Measurements from ENCODE around the gene KCNJ4. TPM values are rescaled to one million over a fixed set of nuclear protein-coding genes. Genes with fewer than 3 reads are reported as not detected.
"Not testable (repeated sequence)": the region's sequence is repeated elsewhere in the genome, so short reads cannot be mapped to it uniquely, and the experiment has no call there.

Gene KCNJ4
- total and polyA plus RNA-seq, 10 of the 15 experiments (the other 5 are each of a cell fraction or from before 2014, with no cell fraction given) = not detected

- ATAC-seq; RAD21 ChIA-PET (ENCODE audit: unreplicated experiment); H3K4me2 ChIP-seq (ENCODE audit: control insufficient read depth, insufficient read depth); H3K9me3 ChIP-seq (replicated peaks; ENCODE audit: control insufficient read depth, insufficient read depth, low read length); H3K9ac ChIP-seq (ENCODE audit: control insufficient read depth, insufficient read depth, low read length); intact Hi-C loops (cut with micrococcal nuclease; ENCODE audit: unreplicated experiment); H3K27ac ChIP-seq (ENCODE audit: control insufficient read depth, insufficient read depth); H3K4me1 ChIP-seq (ENCODE audit: control insufficient read depth, insufficient read depth, low read length); H3K36me3 ChIP-seq (ENCODE audit: control insufficient read depth in 2 of 2, insufficient read depth in 2 of 2, low read length in 1 of 2); H3K27me3 ChIP-seq (replicated peaks in 1 of 2; ENCODE audit: control insufficient read depth in 2 of 2, insufficient read depth in 2 of 2, low read length in 1 of 2); FAIRE-seq; DNase-seq (ENCODE audit: low read depth, low spot score); BruUV-seq (replicated peaks); SMC1A ChIA-PET (ENCODE audit: uncharacterized antibody, unreplicated experiment); POLR2A ChIA-PET; CTCF ChIA-PET; H3K4me3 ChIP-seq; in situ Hi-C loops (cut with MboI); H4K20me1 ChIP-seq (ENCODE audit: control insufficient read depth, insufficient read depth); H2AFZ ChIP-seq (ENCODE audit: control insufficient read depth, low read depth, low read length): not testable (repeated sequence)
- 30% methylated on average over 3 of the region's 3 CpGs for WGBS (ENCODE audit: insufficient coverage, insufficient replicate concordance, low lambda C conversion rate, missing lambda C conversion rate)
- H3K79me2 ChIP-seq (ENCODE audit: control insufficient read depth, insufficient read depth, low read length) = peaks cover 26% of the 10 kb centered on the region
These were observed 73.6 kb downstream of the KCNJ4 start for GRCh38 chr22:38381371-38381770.

Other genes starting within 250 kb of the KCNJ4 start
Only the 7 nearest of the 9 such genes appear.
- gene TMEM184B, start 182.2 kb downstream of the KCNJ4 start, total RNA-seq (2014; rRNA removed) = 4.7 and 5.8 TPM in 2 replicates
- 4.2 and 5.0 TPM in 2 replicates for gene TMEM184B, start 182.2 kb downstream of the KCNJ4 start, total RNA-seq (2014; rRNA removed; fragmentation: Illumina TruSeq; extraction: Trizol)
- 19.5 and 22.4 TPM in 2 replicates for gene TMEM184B, start 182.2 kb downstream of the KCNJ4 start, total RNA-seq (2021)
- gene TMEM184B, start 182.2 kb downstream of the KCNJ4 start, polyA plus RNA-seq (2011; rRNA removed) = 2.0 and 3.6 TPM in 2 replicates
- 9.8 and 10.0 TPM in 2 replicates for gene TMEM184B, start 182.2 kb downstream of the KCNJ4 start, polyA plus RNA-seq (2014; fragmentation: Illumina TruSeq; extraction: Trizol)
- gene TMEM184B, start 182.2 kb downstream of the KCNJ4 start, polyA plus RNA-seq (2014; fragmentation: Nextera tagmentation; extraction: Ambion mirVana) = 1 to 10 TPM in 1 of 2 experiments, under 1 TPM in 1; 0.56 to 1.0 TPM
- 14.7 and 15.7 TPM in 2 replicates for gene TMEM184B, start 182.2 kb downstream of the KCNJ4 start, polyA plus RNA-seq (2014; rRNA removed)
- 10 to 100 TPM; 16.1 to 17.1 TPM for gene TMEM184B, start 182.2 kb downstream of the KCNJ4 start, polyA plus RNA-seq (2016; fragmentation: Nextera tagmentation; extraction: Ambion mirVana)
- gene CSNK1E, start 137.8 kb downstream of the KCNJ4 start, total RNA-seq (2014; rRNA removed) = 78.7 and 88.5 TPM in 2 replicates
- 48.3 and 51.6 TPM in 2 replicates for gene CSNK1E, start 137.8 kb downstream of the KCNJ4 start, total RNA-seq (2014; rRNA removed; fragmentation: Illumina TruSeq; extraction: Trizol)
- gene CSNK1E, start 137.8 kb downstream of the KCNJ4 start, total RNA-seq (2021) = 89.9 and 98.8 TPM in 2 replicates
- gene CSNK1E, start 137.8 kb downstream of the KCNJ4 start, polyA plus RNA-seq (2011; rRNA removed) = 47.6 and 79.5 TPM in 2 replicates
- gene CSNK1E, start 137.8 kb downstream of the KCNJ4 start, polyA plus RNA-seq (2014; fragmentation: Illumina TruSeq; extraction: Trizol) = 52.4 and 78.3 TPM in 2 replicates
- gene CSNK1E, start 137.8 kb downstream of the KCNJ4 start, polyA plus RNA-seq (2014; fragmentation: Nextera tagmentation; extraction: Ambion mirVana) = 10 to 100 TPM in 1 of 2 experiments, 1 to 10 TPM in 1; 5.9 to 12.6 TPM
- gene CSNK1E, start 137.8 kb downstream of the KCNJ4 start, polyA plus RNA-seq (2014; rRNA removed) = 103 and 107 TPM in 2 replicates
- 10 to 100 TPM; 17.3 to 18.5 TPM for gene CSNK1E, start 137.8 kb downstream of the KCNJ4 start, polyA plus RNA-seq (2016; fragmentation: Nextera tagmentation; extraction: Ambion mirVana)
- gene KDELR3, start 12.9 kb upstream of the KCNJ4 start, total RNA-seq (2014; rRNA removed) = 0.45 TPM in 1 of 2 replicates, not detected in the other
- gene KDELR3, start 12.9 kb upstream of the KCNJ4 start, total RNA-seq (2014; rRNA removed; fragmentation: Illumina TruSeq; extraction: Trizol) = 0.18 TPM in 1 of 2 replicates, not detected in the other
- gene KDELR3, start 12.9 kb upstream of the KCNJ4 start, total RNA-seq (2021) = 0.18 and 0.19 TPM in 2 replicates
- gene KDELR3, start 12.9 kb upstream of the KCNJ4 start, polyA plus RNA-seq (2011; rRNA removed) = 0.98 and 1.4 TPM in 2 replicates
- 0.25 and 0.43 TPM in 2 replicates for gene KDELR3, start 12.9 kb upstream of the KCNJ4 start, polyA plus RNA-seq (2014; fragmentation: Illumina TruSeq; extraction: Trizol)
- gene KDELR3, start 12.9 kb upstream of the KCNJ4 start, polyA plus RNA-seq (2014; fragmentation: Nextera tagmentation; extraction: Ambion mirVana) = under 1 TPM; 0.24 TPM
- gene KDELR3, start 12.9 kb upstream of the KCNJ4 start, polyA plus RNA-seq (2014; rRNA removed) = 0.15 and 0.36 TPM in 2 replicates
- gene KDELR3, start 12.9 kb upstream of the KCNJ4 start, polyA plus RNA-seq (2016; fragmentation: Nextera tagmentation; extraction: Ambion mirVana) = under 1 TPM; 0.32 to 0.36 TPM
- 377 and 419 TPM in 2 replicates for gene DDX17, start 51.1 kb upstream of the KCNJ4 start, total RNA-seq (2014; rRNA removed)
- 223 and 233 TPM in 2 replicates for gene DDX17, start 51.1 kb upstream of the KCNJ4 start, total RNA-seq (2014; rRNA removed; fragmentation: Illumina TruSeq; extraction: Trizol)
- gene DDX17, start 51.1 kb upstream of the KCNJ4 start, total RNA-seq (2021) = 340 and 342 TPM in 2 replicates
- gene DDX17, start 51.1 kb upstream of the KCNJ4 start, polyA plus RNA-seq (2011; rRNA removed) = 778 and 793 TPM in 2 replicates
- gene DDX17, start 51.1 kb upstream of the KCNJ4 start, polyA plus RNA-seq (2014; fragmentation: Illumina TruSeq; extraction: Trizol) = 310 and 395 TPM in 2 replicates
- gene DDX17, start 51.1 kb upstream of the KCNJ4 start, polyA plus RNA-seq (2014; fragmentation: Nextera tagmentation; extraction: Ambion mirVana) = 10 to 100 TPM; 47.1 to 91.4 TPM
- 430 and 457 TPM in 2 replicates for gene DDX17, start 51.1 kb upstream of the KCNJ4 start, polyA plus RNA-seq (2014; rRNA removed)
- gene DDX17, start 51.1 kb upstream of the KCNJ4 start, polyA plus RNA-seq (2016; fragmentation: Nextera tagmentation; extraction: Ambion mirVana) = 10 to 100 TPM; 25.2 to 30.9 TPM
- gene DMC1, start 115.0 kb upstream of the KCNJ4 start, total RNA-seq (2014; rRNA removed) = 1.0 and 10.8 TPM in 2 replicates
- gene DMC1, start 115.0 kb upstream of the KCNJ4 start, total RNA-seq (2014; rRNA removed; fragmentation: Illumina TruSeq; extraction: Trizol) = 6.0 and 6.7 TPM in 2 replicates
- 2.2 and 2.7 TPM in 2 replicates for gene DMC1, start 115.0 kb upstream of the KCNJ4 start, total RNA-seq (2021)
- 5.9 and 10.5 TPM in 2 replicates for gene DMC1, start 115.0 kb upstream of the KCNJ4 start, polyA plus RNA-seq (2011; rRNA removed)
- gene DMC1, start 115.0 kb upstream of the KCNJ4 start, polyA plus RNA-seq (2014; fragmentation: Illumina TruSeq; extraction: Trizol) = 2.4 and 5.5 TPM in 2 replicates
- gene DMC1, start 115.0 kb upstream of the KCNJ4 start, polyA plus RNA-seq (2014; fragmentation: Nextera tagmentation; extraction: Ambion mirVana) = 1 to 10 TPM; 1.5 to 3.5 TPM
- gene DMC1, start 115.0 kb upstream of the KCNJ4 start, polyA plus RNA-seq (2014; rRNA removed) = 19.0 and 21.0 TPM in 2 replicates
- gene DMC1, start 115.0 kb upstream of the KCNJ4 start, polyA plus RNA-seq (2016; fragmentation: Nextera tagmentation; extraction: Ambion mirVana) = 1 to 10 TPM; 3.8 to 5.3 TPM
- gene FAM227A, start 201.2 kb upstream of the KCNJ4 start, total RNA-seq (2014; rRNA removed) = under 0.01 and 0.11 TPM in 2 replicates
- 0.14 and 0.18 TPM in 2 replicates for gene FAM227A, start 201.2 kb upstream of the KCNJ4 start, total RNA-seq (2014; rRNA removed; fragmentation: Illumina TruSeq; extraction: Trizol)
- gene FAM227A, start 201.2 kb upstream of the KCNJ4 start, total RNA-seq (2021) = 0.33 and 0.53 TPM in 2 replicates
- 0.22 and 0.45 TPM in 2 replicates for gene FAM227A, start 201.2 kb upstream of the KCNJ4 start, polyA plus RNA-seq (2011; rRNA removed)
- 0.06 and 0.28 TPM in 2 replicates for gene FAM227A, start 201.2 kb upstream of the KCNJ4 start, polyA plus RNA-seq (2014; fragmentation: Illumina TruSeq; extraction: Trizol)
- under 1 TPM; 0.02 to 0.11 TPM for gene FAM227A, start 201.2 kb upstream of the KCNJ4 start, polyA plus RNA-seq (2014; fragmentation: Nextera tagmentation; extraction: Ambion mirVana)
- gene FAM227A, start 201.2 kb upstream of the KCNJ4 start, polyA plus RNA-seq (2014; rRNA removed) = 0.13 and 0.50 TPM in 2 replicates
- gene FAM227A, start 201.2 kb upstream of the KCNJ4 start, polyA plus RNA-seq (2016; fragmentation: Nextera tagmentation; extraction: Ambion mirVana) = under 1 TPM; 0.29 to 0.59 TPM
- gene CBY1, start 201.4 kb upstream of the KCNJ4 start, total RNA-seq (2014; rRNA removed) = 7.0 and 7.3 TPM in 2 replicates
- 7.0 and 7.4 TPM in 2 replicates for gene CBY1, start 201.4 kb upstream of the KCNJ4 start, total RNA-seq (2014; rRNA removed; fragmentation: Illumina TruSeq; extraction: Trizol)
- gene CBY1, start 201.4 kb upstream of the KCNJ4 start, total RNA-seq (2021) = 7.7 and 8.9 TPM in 2 replicates
- 10.5 and 12.7 TPM in 2 replicates for gene CBY1, start 201.4 kb upstream of the KCNJ4 start, polyA plus RNA-seq (2011; rRNA removed)
- 13.0 TPM in 2 replicates for gene CBY1, start 201.4 kb upstream of the KCNJ4 start, polyA plus RNA-seq (2014; fragmentation: Illumina TruSeq; extraction: Trizol)
- gene CBY1, start 201.4 kb upstream of the KCNJ4 start, polyA plus RNA-seq (2014; fragmentation: Nextera tagmentation; extraction: Ambion mirVana) = 10 to 100 TPM; 12.4 to 14.5 TPM
- 9.5 and 11.4 TPM in 2 replicates for gene CBY1, start 201.4 kb upstream of the KCNJ4 start, polyA plus RNA-seq (2014; rRNA removed)
- gene CBY1, start 201.4 kb upstream of the KCNJ4 start, polyA plus RNA-seq (2016; fragmentation: Nextera tagmentation; extraction: Ambion mirVana) = 10 to 100 TPM; 16.8 to 18.6 TPM